Measurements from ENCODE around the gene LUC7L. TPM values are rescaled to one million over a fixed set of nuclear protein-coding genes. Genes with fewer than 3 reads are reported as not detected.

LUC7L gene
- total and polyA plus RNA-seq, 10 of the 15 experiments (the other 5 are each of a cell fraction or from before 2014, with no cell fraction given) = 2.3 to 59.6 (median 44.1) TPM

- TF ChIP-seq ESRRA (IDR thresholded peaks at IDR 0.05; ENCODE audit: low read length) = no peak
- TF ChIP-seq BCL11A (IDR thresholded peaks at IDR 0.05; ENCODE audit: low read depth, low read length) = no peak
- no peak for TF ChIP-seq CBX3 (IDR thresholded peaks at IDR 0.05; ENCODE audit: borderline replicate concordance, low read depth)
- no peak for TF ChIP-seq RAD51 (IDR thresholded peaks at IDR 0.05)
- TF ChIP-seq, protein P1, sequence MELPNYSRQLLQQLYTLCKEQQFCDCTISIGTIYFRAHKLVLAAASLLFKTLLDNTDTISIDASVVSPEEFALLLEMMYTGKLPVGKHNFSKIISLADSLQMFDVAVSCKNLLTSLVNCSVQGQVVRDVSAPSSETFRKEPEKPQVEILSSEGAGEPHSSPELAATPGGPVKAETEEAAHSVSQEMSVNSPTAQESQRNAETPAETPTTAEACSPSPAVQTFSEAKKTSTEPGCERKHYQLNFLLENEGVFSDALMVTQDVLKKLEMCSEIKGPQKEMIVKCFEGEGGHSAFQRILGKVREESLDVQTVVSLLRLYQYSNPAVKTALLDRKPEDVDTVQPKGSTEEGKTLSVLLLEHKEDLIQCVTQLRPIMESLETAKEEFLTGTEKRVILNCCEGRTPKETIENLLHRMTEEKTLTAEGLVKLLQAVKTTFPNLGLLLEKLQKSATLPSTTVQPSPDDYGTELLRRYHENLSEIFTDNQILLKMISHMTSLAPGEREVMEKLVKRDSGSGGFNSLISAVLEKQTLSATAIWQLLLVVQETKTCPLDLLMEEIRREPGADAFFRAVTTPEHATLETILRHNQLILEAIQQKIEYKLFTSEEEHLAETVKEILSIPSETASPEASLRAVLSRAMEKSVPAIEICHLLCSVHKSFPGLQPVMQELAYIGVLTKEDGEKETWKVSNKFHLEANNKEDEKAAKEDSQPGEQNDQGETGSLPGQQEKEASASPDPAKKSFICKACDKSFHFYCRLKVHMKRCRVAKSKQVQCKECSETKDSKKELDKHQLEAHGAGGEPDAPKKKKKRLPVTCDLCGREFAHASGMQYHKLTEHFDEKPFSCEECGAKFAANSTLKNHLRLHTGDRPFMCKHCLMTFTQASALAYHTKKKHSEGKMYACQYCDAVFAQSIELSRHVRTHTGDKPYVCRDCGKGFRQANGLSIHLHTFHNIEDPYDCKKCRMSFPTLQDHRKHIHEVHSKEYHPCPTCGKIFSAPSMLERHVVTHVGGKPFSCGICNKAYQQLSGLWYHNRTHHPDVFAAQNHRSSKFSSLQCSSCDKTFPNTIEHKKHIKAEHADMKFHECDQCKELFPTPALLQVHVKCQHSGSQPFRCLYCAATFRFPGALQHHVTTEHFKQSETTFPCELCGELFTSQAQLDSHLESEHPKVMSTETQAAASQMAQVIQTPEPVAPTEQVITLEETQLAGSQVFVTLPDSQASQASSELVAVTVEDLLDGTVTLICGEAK (IDR thresholded peaks at IDR 0.05; ENCODE audit: borderline replicate concordance) = no peak
- TF ChIP-seq ETV6 (conservative IDR thresholded peaks at IDR 0.05 in 1 of 2, IDR thresholded peaks at IDR 0.05 in 1 of 2; ENCODE audit: borderline replicate concordance in 1 of 2, low read depth in 1 of 2) = no peak
- TF ChIP-seq HDAC2 (IDR thresholded peaks at IDR 0.05) = no peak
- TF ChIP-seq TCF3 (IDR thresholded peaks at IDR 0.05; ENCODE audit: borderline replicate concordance, insufficient read depth, low read depth, low read length) = no peak
- TF ChIP-seq, protein P2, sequence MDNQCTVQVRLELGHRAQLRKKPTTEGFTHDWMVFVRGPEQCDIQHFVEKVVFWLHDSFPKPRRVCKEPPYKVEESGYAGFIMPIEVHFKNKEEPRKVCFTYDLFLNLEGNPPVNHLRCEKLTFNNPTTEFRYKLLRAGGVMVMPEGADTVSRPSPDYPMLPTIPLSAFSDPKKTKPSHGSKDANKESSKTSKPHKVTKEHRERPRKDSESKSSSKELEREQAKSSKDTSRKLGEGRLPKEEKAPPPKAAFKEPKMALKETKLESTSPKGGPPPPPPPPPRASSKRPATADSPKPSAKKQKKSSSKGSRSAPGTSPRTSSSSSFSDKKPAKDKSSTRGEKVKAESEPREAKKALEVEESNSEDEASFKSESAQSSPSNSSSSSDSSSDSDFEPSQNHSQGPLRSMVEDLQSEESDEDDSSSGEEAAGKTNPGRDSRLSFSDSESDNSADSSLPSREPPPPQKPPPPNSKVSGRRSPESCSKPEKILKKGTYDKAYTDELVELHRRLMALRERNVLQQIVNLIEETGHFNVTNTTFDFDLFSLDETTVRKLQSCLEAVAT (IDR thresholded peaks at IDR 0.05) = no peak
Observed at GRCh38 chr16:200388-200787, 28.9 kb downstream of the LUC7L start (continued).
